ENCODE results near the gene BAX. TPM values are rescaled to one million over a fixed set of nuclear protein-coding genes. Genes with fewer than 3 reads are reported as not detected.
A peak's percentile ranks its signal among the peaks of the same experiment; 100 is the strongest.
"Not testable (repeated sequence)": the region's sequence is repeated elsewhere in the genome, so short reads cannot be mapped to it uniquely, and the experiment has no call there.

Gene BAX
- 109 TPM for polyA plus RNA-seq (2012; ENCODE audit: insufficient read depth, insufficient read length)

DNA sequence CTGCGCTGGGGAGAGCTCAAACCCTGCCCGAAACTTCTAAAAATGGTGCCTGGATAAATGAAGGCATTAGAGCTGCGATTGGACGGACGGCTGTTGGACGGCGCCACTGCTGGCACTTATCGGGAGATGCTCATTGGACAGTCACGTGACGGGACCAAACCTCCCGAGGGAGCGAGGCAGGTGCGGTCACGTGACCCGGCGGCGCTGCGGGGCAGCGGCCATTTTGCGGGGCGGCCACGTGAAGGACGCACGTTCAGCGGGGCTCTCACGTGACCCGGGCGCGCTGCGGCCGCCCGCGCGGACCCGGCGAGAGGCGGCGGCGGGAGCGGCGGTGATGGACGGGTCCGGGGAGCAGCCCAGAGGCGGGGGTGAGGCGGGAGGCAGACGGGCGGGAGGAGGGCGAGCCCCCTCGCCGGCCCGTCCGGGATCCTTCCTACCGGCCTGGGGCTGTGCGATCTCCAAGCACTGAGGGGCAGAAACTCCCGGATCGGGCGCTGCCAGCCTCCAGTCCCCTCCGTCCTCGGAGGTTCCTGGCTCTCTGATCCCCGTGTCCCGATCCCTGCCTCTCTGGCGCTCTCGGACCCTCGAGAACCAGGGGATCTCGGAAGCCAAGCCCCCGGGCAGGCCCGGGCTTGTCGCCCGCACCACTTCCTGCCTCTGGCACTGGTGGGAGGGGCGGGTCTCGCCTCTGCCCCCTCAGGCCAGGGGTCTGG, at the start of gene BAX:
Gene BAX (plus strand): TSS at position 281 of the 713 bp plus-strand sequence. CDS start 54 bp downstream, at position 335.
- peak within 1 kb of the TSS; percentile 88 for H3K4me3 ChIP-seq (ENCODE audit: low read length)
- peak; percentile 89 for DNase-seq (ENCODE audit: low read depth, low spot score)

DNA sequence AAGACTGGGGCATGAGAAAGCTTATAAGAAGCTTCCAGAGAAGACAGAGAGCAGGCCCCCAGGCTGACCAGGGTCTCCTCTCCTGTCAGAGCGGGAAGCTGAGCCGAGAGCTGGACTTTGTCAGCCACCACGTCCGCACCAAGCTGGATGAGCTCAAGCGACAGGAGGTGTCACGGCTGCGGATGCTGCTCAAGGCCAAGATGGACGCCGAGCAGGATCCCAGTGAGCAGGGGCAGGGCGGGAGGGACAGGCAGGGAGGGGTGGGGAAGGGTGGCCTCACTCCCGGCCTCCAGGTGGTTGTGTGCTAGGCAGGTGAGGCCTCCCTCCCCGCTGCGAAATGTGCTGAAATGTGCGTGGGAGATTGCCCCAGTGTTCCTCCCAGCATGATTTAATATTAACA, 49.0 kb upstream of the BAX start:
- no peak for DNase-seq (ENCODE audit: low read depth, low spot score)
- no peak overlapping the region for H3K4me3 ChIP-seq (ENCODE audit: low read length)

- DNase-seq (ENCODE audit: low read depth, low spot score): no peak
- no peak overlapping the region for H3K4me3 ChIP-seq (ENCODE audit: low read length)
These were observed 48.4 kb upstream of the BAX start for GRCh38 chr19:48906324-48906723.

DNA sequence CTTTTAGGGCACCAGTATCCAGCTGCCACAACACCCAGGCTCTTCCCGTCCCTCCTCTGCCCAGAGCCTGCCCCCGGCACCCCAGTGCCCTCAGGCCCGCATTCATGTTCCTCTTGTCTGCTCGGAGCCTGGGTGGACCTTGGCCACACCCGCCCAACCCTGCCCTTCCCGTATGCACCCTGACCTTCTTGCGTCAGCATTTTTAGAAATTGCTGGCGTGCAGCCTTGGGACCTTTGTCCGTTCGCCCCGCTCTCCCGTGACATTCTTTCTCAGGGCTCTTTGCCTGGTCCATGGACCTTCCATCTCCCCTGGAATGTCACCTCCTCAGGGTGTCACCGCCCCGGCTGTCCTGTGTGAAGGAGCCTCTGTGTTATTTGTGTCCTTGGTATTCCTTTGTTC, 47.0 kb upstream of the BAX start:
- no peak overlapping the region for H3K4me3 ChIP-seq (ENCODE audit: low read length)
- no peak for DNase-seq (ENCODE audit: low read depth, low spot score)

DNA sequence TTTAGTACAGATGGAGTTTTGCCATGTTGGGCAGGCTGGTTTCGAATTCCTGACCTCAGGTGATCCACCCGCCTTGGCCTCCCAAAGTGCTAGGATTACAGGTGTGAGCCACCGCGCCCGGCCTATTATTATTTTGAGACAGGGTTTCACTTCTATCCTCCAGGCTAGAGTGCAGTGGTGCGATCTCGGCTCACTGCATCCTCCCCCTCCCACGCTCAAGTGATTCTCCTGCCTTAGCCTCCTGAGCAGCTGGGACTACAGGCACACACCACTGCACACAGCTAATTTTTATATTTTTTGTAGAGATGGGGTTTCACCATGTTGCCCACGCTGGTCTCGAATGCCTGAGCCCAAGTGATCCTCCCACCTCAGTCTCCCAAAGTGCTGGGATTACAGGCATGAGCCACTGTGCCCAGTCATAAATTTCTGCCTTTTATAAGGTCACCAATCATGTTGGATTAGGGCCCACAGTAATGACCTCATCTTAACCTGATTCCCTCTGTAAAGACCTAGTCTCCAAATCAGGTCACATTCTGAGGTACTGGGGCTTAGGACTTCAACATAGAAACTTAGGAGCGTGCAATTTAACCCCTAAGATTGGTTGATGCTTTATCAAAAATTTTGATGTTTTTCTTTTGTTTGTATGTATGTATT, 45.1 kb upstream of the BAX start:
- DNase-seq (ENCODE audit: low read depth, low spot score); H3K4me3 ChIP-seq (ENCODE audit: low read length): not testable (repeated sequence)

- DNase-seq (ENCODE audit: low read depth, low spot score): no peak
- H3K4me3 ChIP-seq (ENCODE audit: low read length): no peak overlapping the region
These were observed 43.9 kb upstream of the BAX start for GRCh38 chr19:48910803-48911202.

DNA sequence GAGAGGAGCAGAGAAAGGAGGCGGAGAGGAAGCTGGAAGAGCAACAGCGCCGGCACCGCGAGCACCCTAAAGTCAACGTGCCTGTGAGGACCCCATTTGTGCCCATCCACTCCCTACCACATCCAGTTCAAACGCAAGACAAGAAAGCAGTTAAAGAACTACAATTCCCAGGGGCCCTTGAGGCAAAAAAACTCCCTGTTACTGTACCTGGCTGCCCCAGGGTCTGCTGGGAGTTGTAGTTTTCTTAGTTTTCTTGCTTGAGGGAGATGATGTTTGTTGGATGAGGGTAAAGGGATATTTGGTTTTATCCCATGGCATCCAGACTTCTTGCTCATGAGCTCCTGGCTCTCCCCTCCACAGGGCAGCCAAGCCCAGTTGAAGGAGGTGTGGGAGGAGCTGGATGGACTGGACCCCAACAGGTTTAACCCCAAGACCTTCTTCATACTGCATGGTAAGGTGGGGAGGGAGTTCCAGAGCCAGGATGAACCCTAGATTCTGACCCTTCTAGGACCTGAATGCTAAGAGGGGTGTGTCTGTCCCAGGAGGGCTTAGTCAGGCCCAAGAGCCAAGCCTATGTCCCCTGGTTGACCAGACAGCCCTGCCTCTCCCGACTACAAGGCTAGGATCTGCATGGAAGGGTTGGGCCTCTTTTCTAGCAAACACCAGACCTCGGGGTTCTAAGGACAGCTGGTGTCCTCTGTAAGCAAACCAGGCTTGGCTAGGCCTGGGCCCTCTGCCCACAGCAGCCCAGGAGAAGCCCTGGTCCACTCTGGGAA, 41.4 kb upstream of the BAX start:
- no peak for DNase-seq (ENCODE audit: low read depth, low spot score)
- no peak overlapping the region for H3K4me3 ChIP-seq (ENCODE audit: low read length)

DNA sequence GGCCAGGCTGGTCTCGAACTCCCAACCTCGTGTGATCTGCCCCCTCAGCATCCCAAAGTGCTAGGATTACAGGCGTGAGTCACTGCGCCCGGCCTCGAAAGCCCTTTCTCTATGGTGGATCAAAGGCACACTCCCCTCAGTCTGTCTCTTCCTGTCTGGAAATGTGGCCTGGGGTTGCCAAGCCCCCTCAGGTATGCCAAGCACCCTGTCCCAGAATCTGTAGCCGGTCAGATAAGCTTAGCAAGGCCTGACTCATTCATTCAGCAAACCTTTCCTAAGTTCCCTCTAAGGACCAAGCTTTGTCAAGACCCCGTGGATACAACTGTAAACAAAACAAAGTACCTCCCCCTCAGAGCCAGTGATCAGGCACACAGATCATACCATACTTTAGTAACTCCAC, 40.5 kb upstream of the BAX start:
- H3K4me3 ChIP-seq (ENCODE audit: low read length): no peak overlapping the region
- DNase-seq (ENCODE audit: low read depth, low spot score): no peak

GRCh38 chr19:48915757-48916156, 38.9 kb upstream of the BAX start:
- H3K4me3 ChIP-seq (ENCODE audit: low read length): no peak overlapping the region
- no peak for DNase-seq (ENCODE audit: low read depth, low spot score)

- H3K4me3 ChIP-seq (ENCODE audit: low read length): no peak overlapping the region
- DNase-seq (ENCODE audit: low read depth, low spot score): no peak
These were observed 36.6 kb upstream of the BAX start for GRCh38 chr19:48918071-48918470.

DNA sequence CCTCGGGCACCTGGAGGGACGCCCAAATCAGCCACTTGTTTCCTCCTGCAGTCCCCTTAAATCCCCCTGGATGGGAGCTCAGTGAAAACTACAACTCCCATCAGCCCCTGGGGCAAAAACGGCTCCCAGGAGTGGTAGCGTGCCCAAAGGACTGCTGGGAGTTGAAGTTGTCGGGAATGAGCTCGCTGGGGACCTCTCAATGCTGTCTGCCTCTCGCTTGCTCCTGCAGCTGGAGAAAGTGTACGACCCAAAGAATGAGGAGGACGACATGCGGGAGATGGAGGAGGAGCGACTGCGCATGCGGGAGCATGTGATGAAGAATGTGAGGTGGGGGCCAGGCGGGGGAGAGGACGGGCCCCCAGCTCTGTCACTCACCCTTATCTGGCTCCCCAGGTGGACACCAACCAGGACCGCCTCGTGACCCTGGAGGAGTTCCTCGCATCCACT, 35.9 kb upstream of the BAX start:
- H3K4me3 ChIP-seq (ENCODE audit: low read length): no peak overlapping the region
- DNase-seq (ENCODE audit: low read depth, low spot score): no peak

DNA sequence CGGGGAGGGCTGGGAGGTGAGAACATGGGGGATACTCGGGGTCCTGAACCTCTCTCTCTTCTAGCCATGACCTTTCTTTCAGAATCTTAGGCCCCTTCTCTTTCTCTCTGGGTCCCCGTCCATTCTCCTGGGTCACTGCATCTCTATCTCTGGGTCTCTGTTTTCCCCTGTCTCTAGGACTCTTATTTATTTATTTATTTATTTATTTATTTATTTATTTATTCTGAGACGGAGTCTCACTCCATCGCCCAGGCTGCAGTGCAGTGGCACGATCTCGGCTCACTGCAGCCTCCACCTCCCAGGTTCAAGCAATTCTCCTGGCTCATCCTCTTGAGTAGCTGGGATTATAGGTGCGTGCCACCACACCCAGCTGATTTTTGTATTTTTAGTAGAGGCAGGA, 35.4 kb upstream of the BAX start:
- DNase-seq (ENCODE audit: low read depth, low spot score); H3K4me3 ChIP-seq (ENCODE audit: low read length): not testable (repeated sequence)

- DNase-seq (ENCODE audit: low read depth, low spot score): no peak
These were observed 33.7 kb upstream of the BAX start for GRCh38 chr19:48920949-48921348.

DNA sequence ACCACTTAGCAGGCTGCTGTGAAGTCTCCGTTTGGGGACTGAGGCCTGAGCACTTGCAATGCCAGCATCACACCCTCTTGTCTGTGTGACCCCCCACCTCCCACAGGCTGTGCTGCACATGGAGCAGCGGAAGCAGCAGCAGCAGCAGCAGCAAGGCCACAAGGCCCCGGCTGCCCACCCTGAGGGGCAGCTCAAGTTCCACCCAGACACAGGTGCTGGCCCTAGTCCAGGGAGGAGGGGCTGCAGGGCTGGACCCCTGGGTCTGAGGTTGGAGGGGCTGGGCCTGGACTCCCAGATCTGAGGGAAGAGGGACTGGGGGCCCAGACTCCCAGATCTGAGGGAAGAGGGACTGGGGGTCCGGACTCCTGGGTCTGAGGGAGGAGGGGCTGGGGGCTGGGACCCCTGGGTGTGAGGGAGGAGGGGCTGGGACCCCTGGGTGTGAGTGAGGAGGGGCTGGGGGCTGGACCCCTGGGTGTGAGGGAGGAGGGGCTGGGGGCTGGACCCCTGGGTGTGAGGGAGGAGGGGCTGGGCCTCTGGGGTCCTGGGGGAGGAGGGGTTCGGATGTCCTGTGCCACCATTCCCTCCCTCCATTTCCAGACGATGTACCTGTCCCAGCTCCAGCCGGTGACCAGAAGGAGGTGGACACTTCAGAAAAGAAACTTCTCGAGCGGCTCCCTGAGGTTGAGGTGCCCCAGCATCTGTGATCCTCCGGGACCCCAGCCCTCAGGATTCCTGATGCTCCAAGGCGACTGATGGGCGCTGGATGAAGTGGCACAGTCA, 32.8 kb upstream of the BAX start:
- H3K4me3 ChIP-seq (ENCODE audit: low read length): no peak overlapping the region
- no peak for DNase-seq (ENCODE audit: low read depth, low spot score)

More at GRCh38 chr19:48920949-48921348, 33.7 kb upstream of the BAX start:
- no peak overlapping the region for H3K4me3 ChIP-seq (ENCODE audit: low read length)

DNA sequence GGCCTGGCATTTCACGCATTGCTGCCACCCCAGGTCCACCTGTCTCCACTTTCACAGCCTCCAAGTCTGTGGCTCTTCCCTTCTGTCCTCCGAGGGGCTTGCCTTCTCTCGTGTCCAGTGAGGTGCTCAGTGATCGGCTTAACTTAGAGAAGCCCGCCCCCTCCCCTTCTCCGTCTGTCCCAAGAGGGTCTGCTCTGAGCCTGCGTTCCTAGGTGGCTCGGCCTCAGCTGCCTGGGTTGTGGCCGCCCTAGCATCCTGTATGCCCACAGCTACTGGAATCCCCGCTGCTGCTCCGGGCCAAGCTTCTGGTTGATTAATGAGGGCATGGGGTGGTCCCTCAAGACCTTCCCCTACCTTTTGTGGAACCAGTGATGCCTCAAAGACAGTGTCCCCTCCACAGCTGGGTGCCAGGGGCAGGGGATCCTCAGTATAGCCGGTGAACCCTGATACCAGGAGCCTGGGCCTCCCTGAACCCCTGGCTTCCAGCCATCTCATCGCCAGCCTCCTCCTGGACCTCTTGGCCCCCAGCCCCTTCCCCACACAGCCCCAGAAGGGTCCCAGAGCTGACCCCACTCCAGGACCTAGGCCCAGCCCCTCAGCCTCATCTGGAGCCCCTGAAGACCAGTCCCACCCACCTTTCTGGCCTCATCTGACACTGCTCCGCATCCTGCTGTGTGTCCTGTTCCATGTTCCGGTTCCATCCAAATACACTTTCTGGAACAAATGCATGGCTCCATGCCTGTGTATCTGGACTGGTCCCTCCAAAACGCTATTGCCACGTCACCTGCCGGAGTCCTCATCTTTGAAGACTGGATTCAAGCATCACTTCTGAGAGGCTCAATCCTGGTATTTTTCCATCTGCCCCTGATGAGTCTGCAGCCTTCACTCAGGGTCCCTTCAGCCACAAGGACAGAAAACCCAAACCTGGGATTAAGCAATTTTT, 31.9 kb upstream of the BAX start:
- DNase-seq (ENCODE audit: low read depth, low spot score): no peak
- H3K4me3 ChIP-seq (ENCODE audit: low read length): no peak overlapping the region

DNA sequence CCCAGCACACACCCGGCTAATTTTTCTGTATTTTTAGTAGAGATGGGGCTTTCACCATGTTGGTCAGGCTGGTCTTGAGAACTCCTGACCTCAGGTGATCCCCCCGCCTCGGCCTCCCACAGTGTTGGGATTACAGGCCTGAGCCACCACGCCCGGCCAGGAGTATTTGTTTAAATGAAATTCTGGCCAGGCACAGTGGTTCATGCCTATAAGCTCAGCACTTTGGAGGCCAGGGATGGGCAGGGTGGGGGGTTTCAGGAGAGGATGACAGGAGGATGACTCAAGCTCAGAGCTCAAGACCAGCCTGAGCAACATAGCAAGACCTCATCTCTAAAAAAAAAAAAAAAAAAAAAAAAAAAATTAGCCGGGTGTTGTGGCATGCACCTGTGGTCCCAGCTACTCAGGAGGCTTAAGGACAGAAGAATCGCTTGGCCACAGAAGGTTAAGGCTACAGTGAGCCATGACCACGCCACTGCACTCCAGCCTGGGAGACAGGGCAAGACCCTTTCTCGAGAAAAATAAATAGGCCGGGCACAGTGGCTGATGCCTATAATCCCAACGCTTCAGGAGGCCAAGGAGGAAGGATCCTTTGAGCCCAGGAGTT, 29.3 kb upstream of the BAX start:
- H3K4me3 ChIP-seq (ENCODE audit: low read length): no peak overlapping the region
- no peak for DNase-seq (ENCODE audit: low read depth, low spot score)

DNA sequence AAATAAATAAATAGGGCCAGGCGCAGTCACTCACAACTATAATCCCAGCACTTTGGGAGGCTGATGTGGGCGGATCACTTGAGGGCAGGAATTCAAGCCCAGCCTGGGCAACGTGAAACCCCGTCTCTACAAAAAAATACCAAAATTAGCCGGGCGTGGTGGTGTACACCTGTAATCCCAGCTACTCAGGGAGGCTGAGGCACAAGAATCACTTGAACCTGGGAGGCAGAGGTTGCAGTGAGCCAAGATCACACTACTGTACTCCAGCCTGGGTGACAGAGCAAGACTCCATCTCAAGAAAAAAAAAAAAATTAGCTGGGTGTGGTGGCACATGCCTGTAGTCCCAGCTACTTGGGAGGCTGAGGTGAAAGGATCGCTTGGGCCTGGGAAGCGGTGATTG, 28.8 kb upstream of the BAX start:
- not testable (repeated sequence) for H3K4me3 ChIP-seq (ENCODE audit: low read length); DNase-seq (ENCODE audit: low read depth, low spot score)

- H3K4me3 ChIP-seq (ENCODE audit: low read length): no peak overlapping the region
These were observed 27.8 kb upstream of the BAX start for GRCh38 chr19:48926909-48927308.

More at GRCh38 chr19:48926909-48927308, 27.8 kb upstream of the BAX start:
- no peak for DNase-seq (ENCODE audit: low read depth, low spot score)

All from Jurkat, Clone E6-1 (cell line).